Stimulated activated CD4-positive, alpha-beta T cell treated with anti-CD3 and anti-CD28 coated beads, Interleukin-15, amount 100 ng/mL, for 24 hours (primary cell): ENCODE measurements around the gene PAPSS2.
"Not testable (repeated sequence)": the region's sequence is repeated elsewhere in the genome, so short reads cannot be mapped to it uniquely, and the experiment has no call there.

ENCODE experiments used
- DNase-seq: peaks from one replicate; pipeline ENCODE4 v3.0.0-alpha.2; 2020

The PAPSS2 gene

DNA sequence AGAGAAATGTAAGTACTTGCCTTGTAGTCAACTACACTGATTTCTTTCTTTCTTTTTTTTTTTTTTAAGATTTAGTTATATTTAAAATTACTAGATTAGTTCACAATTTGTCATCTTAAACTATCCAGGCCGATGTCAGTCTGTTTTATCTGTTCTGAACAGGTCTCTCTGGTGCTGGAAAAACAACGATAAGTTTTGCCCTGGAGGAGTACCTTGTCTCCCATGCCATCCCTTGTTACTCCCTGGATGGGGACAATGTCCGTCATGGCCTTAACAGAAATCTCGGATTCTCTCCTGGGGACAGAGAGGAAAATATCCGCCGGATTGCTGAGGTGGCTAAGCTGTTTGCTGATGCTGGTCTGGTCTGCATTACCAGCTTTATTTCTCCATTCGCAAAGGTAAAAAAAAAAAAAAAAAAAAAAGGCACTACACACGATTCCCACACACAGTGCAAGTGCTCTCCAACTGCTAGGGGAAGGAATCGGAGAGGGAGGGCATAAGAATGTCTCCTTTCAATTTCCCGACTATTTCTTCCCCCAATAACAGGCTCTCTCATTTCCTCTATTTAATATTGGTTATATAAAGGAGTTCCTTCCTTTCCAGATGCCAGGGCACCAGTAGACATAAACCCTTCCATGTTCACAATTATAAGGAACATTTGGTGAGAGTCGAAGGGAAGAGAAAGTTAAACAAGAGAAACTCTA lies 53.4 kb downstream of the PAPSS2 start:
- DNase-seq = no peak

DNA sequence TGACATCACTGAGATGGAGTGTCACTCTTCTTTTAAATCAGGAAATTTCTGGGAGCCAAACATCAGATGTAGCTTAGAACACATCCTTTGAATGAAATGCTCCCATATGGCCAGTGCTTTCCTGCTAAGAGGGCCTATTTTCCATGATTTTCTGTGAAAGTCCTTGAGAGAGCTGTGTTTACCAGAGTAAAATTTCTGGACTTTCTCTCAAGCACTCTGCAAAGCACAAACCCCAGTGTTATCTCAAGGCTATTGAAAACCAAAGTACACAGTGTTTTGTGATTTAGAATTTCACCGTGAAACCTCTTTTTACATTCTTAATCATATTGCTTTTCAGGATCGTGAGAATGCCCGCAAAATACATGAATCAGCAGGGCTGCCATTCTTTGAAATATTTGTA lies 54.0 kb downstream of the PAPSS2 start:
- DNase-seq = no peak

DNA sequence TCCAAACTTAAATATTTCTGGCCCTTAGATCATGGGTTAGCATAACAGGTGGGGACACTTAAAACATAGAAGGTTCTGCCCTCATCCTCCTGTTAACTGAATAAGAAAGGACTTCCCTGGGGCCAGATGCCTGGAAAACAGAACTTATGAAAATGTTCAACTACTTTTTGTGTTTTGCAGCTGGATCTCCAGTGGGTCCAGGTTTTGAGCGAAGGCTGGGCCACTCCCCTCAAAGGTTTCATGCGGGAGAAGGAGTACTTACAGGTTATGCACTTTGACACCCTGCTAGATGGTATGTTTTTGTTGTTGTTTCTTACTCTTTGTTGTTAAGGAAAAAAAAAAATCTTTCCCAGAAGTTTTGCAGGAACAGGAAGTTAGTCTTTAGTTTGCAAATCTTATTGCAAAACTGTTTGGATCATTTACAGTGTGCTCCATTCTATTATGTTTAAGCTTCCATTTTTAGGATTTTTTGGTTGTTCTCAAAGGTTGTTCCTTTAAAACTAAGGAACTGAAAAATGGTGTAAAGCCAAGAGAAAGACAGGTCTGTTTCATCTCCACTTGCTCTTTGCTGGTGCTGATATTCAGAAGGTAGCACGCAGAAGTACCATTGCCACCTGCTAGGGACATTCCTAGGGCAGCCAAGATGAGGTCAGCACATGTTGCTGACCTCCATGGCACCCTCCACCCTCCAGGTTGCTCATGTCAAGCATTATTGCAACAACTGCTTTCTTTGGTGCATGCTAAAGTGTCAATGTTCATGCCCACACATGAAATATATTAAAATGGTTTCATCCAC lies 56.1 kb downstream of the PAPSS2 start:
- no peak for DNase-seq

DNA sequence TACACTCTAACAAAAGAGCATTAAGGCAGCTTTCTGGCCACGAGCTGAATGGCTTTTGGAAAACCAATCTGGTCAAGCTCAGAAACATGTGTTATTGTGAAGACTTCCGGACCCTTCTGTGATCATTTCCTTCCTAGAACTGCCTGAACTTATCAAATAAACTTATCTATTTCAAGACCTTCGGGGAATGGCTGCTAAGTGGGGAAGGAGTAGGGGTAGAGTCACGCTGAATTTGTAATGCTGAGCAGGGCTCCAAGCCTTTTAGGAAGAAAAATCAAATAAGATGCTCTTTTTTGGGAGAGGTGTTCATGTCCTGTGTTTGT lies 56.6 kb downstream of the PAPSS2 start:
- no peak for DNase-seq

DNA sequence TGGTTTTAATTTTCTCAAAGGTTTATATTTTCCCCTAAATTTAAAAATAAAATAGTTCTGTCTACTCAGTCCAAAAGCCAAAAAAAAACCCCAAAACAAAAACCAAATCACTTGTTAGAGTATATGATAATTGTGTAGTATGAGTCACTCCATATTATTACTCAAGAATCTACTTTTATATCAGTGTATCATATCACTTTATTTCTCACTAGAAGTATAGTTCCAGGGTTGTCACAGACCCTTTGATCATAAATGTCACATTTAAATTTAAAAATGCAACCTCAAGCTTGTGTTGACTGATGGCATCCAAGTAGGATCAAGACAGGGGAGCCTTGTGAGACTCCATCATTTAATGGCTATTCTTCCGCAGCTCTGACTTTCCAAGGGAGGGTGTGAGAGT lies 61.0 kb downstream of the PAPSS2 start:
- no peak for DNase-seq

DNA sequence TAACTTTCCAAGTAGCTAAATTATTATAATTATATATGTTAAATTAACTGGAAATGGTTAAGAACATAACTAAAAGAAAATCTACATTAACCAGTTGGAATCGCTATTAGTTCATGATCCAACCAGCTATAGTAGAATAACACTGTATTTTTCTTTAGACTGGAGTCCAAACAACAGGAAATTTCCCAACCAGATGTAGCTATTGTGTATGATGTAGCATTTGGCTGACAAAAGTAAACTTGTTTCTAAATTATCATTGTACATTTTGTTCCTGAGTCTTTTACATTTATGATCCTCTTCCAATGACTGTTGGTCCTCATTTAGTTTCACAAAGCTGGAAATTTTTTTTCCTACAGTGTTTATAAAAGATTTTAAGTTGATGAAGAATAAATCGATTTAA lies 62.1 kb downstream of the PAPSS2 start:
- no peak for DNase-seq

DNA sequence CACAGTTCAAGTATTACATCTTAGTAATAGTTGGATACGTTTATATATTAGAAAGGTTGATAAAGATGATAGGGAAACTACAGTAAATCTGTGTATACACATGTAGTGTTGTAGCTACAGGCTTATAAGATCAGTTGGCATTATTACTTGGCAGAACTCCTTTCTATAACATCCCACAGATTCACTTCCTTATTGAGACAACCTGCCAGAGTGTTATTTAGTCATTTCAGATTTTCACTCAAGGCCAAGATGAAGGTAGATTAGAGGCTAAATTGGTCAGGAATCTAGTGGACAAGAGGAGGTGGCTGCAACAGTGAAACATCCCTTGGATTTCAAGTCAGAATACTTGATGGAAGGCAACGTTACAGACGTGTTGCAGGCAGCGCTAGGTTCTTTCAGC lies 63.0 kb downstream of the PAPSS2 start:
- DNase-seq = no peak

DNA sequence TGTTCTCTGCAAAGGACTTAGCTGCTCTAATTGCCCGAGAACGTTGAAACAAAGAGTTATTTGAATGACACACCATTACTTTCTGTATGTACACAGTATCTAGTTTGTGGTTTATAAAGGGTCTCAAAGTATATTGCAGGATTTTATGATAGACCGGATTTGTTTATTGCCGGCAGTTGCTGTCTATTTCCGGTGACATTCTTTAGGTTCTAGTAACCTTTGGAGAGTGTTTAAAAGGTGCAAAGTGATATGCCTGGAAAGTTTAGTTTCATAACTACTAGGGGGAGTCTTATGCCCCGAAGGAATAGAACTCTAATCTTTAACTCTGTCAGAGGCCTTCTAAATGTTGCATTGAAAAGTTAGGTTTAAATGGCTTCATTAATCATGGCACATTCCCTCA lies 63.8 kb downstream of the PAPSS2 start:
- no peak for DNase-seq

DNA sequence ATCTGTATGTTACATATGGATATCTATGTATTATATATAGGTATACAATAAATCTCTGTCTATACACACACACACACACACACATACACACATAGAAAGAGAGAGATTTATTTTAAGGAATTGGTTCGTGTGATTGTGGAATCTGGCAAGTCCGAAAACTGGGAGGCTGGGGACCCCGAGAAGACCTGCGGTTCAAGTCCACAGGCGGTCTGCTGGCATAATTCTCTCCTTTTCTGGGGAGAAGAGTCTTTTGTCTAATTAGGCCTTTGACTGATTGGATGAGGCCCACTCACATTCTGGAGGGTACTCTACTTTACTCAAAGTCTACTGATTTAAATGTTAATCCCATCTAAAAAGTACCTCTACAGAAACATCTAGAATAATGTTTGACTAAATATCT lies 65.1 kb downstream of the PAPSS2 start:
- no peak for DNase-seq

DNA sequence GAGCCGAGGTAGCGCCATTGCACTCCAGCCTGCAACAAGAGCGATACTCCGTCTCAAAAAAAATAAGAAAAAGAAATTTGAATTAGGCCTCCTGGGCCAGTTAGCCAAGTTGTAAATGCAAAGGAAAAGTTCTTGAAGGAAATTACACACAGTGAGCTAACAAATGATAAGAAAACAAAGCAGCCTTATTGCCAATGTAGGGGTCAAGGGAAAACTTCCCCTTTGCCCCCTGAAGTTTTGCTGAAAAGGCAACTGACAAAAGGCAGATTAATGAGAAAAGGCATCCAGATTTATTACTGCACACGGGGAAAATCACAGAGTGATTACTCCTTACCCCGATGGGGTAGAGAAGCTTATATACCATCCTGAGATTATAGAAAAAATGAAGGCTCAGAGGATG lies 70.3 kb downstream of the PAPSS2 start:
- DNase-seq = no peak

DNA sequence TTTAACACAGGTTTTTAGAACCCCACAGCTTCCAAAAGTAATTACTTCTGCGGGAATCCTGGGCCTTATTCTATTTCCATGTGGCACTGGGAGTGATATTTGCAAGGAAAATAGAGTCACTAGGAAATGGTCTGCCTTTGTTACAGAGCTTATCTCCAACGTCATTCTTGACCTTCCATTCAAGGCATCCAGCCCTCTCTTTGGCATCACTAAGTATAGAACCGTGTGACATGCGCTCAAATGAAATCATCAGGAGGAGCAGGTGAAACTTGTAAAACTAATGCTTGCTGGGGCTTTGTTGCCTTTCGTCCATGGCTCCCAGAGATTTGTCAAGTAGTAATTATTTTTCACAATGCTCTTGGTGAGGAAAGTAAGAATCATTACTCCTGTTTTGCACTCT lies 73.4 kb downstream of the PAPSS2 start:
- DNase-seq = no peak

DNA sequence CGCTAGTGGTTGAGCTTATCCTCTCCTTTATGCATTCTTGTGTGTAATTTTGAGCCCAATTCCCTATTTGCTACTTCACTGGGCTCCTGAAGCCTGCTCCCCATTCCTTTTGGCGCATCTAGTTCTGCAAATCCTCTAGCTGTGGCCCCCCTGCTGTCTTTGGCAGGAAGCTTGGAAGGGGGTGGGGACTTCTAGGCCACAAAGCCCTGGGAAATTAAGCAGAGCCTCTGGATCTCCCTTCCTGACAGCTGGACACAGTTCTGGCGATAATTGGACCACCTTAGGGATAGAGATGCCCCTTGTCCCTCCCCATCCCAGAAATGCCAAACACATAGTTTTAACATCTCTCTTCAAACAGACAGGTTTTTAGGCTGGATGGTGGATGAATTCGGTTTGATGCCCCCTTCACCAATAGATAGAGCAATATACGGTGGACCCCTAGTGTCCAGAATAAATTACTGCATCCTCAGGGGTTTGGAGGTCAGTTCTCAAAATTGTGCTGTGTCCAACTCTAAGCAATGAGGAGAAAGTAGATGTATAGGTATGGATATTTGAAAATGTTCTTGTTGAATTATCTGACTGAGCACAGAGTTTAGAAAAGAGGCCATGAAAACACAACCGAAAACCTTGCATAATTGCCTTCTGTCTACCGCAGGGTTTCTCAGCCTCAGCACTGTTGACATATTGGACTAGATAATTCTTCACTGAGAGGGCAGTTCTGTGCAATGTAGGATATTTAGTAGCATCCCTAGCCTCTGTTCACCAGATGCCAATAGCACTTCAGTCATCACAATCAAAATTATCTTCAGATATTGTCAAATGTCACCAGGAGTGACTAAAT lies 75.5 kb downstream of the PAPSS2 start:
- DNase-seq = no peak

DNA sequence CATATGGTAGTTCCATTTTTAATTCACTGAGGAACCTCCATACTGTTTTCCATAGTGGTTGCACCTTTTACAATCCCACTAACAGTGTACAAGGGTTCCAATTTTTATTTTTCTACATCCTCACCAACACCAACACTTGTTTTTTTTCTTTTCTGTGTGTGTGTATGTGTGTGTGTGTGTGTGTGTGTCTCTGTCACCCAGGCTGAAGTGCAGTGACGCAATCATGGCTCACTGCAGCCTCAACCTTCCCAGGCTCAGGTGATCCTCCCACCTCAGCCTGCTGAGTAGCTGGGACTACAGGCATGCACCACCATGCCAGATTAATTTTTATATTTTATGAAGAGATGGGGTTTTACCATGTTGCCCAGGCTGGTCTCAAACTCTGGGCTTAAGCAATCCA lies 78.6 kb downstream of the PAPSS2 start:
- DNase-seq = not testable (repeated sequence)

DNA sequence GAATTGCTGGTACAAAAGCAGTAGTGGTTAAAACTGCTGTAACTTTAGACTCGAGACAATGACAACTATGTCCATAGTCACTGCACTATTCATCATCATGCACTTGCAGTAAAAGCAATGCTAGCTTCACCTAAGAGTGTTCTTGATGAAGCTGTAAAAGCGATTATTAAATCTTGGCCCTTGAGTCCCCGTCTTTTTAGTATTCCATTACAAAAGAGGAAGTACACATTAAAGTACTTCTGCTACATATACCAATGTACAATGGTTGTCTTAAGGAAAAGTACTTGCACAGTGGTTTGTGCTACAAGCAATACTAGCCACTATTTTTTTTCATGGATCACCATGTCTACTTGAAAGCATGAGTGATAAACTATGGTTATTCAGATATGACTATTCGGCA lies 80.0 kb downstream of the PAPSS2 start:
- no peak for DNase-seq

DNA sequence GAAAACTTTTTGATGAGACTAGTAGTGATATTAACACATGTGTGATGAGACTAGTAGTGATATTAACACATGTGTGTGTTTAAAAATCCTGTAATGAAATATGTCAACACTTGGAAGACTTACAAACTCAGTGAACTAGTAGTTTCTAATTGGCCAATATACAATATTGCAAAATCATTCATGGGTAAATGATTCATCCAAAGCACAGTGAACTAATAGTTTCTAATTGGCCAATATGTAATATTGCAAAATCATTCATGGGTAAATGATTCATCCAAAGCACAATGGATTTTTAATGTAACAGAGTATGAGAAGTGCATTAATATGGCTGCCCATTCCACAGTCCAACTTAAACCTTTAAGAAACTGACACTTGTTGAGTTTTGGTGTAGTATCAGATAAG lies 80.6 kb downstream of the PAPSS2 start:
- DNase-seq = no peak

DNA sequence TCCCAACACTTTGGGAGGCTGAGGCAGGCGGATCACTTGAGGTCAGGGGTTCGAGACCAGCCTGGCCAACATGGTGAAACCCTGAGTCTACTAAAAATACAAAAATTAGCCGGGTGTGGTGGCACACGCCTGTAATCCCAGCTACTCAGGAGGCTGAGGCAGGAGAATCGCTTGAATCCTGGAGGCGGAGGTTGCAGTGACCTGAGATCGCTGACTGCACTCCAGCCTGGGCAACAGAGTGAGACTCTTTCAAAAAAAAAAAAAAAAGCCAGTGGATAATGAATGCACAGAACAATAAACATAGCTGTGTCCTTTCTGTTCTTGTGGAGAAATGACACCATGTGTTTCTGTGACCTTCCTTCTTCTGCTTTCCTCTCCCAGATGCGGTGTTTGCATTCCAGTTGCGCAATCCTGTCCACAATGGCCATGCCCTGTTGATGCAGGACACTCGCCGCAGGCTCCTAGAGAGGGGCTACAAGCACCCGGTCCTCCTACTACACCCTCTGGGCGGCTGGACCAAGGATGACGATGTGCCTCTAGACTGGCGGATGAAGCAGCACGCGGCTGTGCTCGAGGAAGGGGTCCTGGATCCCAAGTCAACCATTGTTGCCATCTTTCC lies 83.4 kb downstream of the PAPSS2 start:
- not testable (repeated sequence) for DNase-seq

DNA sequence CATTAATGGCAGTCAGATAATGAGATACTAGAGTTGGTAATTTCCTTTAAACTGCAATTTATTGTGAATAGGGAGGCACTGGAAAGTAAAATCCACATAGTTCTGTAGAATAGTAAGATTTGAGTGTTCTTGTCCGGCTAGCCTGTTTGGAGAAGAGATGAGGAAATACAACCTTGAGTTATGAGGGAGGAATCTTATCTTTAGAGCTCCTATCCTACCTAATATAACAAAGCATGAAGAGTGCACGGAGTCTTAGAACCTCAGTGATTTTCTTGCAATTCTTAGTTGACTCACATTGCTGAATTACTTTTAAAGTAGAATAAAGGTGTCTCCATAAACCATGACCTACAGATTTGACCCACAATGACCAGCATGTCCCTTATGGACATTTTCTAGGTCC lies 84.9 kb downstream of the PAPSS2 start:
- no peak for DNase-seq

DNA sequence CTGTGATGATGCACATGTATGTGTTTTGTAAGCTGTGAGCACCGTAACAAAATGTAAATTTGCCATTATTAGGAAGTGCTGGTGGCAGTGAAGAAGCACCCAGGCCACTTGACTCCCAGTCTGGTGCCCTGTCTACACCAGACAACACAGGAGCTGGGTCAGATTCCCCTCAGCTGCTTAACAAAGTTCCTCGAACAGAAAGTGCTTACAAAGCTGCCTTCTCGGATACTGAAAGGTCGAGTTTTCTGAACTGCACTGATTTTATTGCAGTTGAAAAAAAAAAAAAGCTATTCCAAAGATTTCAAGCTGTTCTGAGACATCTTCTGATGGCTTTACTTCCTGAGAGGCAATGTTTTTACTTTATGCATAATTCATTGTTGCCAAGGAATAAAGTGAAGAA lies 87.2 kb downstream of the PAPSS2 start:
- no peak for DNase-seq

DNA sequence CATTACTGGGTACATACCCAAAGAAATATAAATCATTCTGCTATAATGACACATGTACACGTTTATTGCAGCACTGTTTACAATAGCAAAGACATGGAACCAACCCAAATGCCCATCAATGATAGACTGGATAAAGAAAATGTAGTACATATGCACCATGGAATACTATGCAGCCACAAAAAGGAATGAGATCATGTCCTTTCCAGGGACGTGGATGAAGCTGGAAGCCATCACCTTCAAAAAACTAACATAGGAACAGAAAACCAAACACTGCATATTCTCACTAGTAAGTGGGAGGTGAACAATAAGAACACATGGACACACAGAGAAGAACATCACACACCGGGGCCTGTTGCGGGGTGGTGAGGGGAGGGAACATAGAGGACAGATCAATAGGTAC lies 88.6 kb downstream of the PAPSS2 start:
- DNase-seq = not testable (repeated sequence)

DNA sequence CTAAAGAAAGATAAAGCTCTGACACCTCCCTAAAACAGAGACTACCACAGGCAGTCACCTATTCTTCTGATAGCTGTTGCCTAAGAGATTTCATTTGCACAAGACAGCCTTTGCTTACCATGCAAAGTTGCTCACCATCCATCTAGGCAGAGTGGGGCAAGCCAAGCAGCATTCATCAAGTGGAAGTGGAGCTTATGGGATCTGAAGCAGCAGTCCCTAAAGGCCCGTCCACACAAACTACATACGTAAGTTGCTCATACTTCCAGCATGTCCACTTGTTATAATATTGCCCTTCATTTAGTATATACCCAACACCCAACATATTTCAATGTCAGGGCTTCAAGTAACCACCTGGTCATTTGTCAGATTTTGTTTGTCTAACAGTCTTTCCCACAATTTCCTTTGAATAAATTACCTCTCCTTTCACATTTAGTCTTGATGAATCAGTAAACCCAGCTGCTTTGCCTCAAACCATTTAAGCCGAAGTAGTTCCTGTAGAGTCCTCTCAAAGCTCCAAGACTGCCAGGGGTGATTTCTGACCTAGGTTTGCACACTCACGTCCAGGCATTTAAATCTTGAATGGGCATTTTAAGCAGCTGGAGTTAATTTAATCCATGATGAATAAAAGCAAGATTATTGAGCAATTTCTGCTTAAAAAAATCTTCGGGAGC lies 90.5 kb downstream of the PAPSS2 start:
- no peak for DNase-seq

DNA sequence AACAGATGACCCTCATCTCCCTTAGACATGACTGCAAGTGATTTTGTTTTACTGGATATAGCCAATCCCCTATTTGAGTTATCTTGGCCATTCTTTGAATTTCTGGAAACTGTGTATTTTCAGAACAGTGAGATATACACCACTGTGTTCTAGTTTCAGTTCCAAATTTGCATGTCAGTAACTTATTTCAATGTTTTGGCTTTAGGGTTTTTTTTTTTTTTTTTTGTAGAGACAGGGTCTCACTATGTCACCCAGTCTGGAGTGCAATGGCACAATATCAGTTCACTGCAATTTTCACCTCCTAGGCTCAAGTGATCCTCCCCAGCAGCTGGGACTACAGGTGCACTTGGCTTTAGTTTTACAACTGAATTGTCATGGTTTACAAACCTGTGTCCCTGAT lies 91.1 kb downstream of the PAPSS2 start:
- DNase-seq = no peak

DNA sequence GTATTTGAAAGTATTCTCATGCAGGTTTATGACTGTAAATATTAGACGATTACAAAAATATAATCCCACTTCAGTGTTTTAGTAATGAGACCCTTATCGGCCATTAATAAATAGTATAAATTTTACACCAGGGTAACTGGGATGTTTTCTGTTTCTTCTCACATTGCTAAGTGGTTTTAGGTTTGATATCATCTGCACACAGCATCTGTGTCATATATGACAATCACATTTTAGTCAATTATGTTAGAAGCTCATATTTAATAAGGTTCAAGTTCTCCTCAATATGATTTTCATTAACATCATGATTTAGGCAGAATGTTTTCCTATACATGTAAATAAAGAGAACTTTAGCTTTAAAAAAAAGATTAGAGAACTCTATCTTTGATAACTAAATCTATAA lies 91.6 kb downstream of the PAPSS2 start:
- DNase-seq = no peak

DNA sequence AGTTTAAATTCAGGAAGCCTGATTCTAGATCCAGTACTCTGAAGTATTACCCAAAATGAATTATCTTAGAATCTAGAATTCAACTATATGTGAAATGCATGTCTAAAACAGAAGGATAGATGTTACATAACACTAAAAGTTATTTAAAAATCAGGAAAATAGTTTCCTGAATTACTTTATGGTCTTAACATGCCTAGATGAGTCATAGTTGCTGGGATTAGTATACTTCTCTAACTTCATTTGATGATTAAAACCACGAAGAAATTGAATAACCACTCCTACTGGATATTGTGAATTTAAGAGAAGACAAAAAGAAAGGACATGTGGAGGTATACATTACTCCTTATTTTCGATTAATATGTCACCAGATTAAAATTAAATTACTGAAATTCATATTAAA lies 92.9 kb downstream of the PAPSS2 start:
- no peak for DNase-seq
